Body of pancreas (tissue), 4 donors: ENCODE results near the gene KCNQ5. TPM values are rescaled to one million over a fixed set of nuclear protein-coding genes. Genes with fewer than 3 reads are reported as not detected.

Source experiments
- ATAC-seq: fragments of 150-250 bp; one replicate; pipeline ENCODE4 v1.9.1; 2016
- DNase-seq, 4 donors: peaks; one replicate each; pipeline ENCODE4 v3.0.0-alpha.2; 2019
- H3K27ac ChIP-seq, 4 donors: fragments of 200-600 bp; sonication (generic); 1 replicate in 3 of 4; 2 replicates in 1 of 4; pipeline versions ENCODE4 v1.5.1 to v1.6.1; 2016 to 2019; ENCODE audit warnings: mild to moderate bottlenecking in 1 of 4, mixed read lengths in 1 of 4, moderate library complexity in 1 of 4
- H3K27me3 ChIP-seq, 2 donors: fragments of 200-600 bp; sonication (generic); one replicate each; pipeline ENCODE4 v1.6.0; 2016; ENCODE audit warnings: mild to moderate bottlenecking in 1 of 2
- H3K36me3 ChIP-seq, 2 donors: fragments of 200-600 bp; sonication (generic); replicated peaks in 1 of 2; 2 replicates each; pipeline ENCODE4 v1.5.1; 2016; ENCODE audit warnings: low read depth in 2 of 2; ENCODE audit not compliant: insufficient read depth in 1 of 2
- H3K4me1 ChIP-seq: fragments of 200-600 bp; sonication (generic); one replicate; pipeline ENCODE4 v1.6.0; 2016
- H3K4me3 ChIP-seq, 2 donors: fragments of 200-600 bp; sonication (generic); 1 replicate in 1 of 2; 2 replicates in 1 of 2; pipeline ENCODE4 v1.5.1; 2016 to 2019
- H3K9me3 ChIP-seq, 3 donors: fragments of 200-600 bp; sonication (generic); 1 replicate in 2 of 3; 2 replicates in 1 of 3; pipeline ENCODE4 v1.5.1; 2016
- POLR2A ChIP-seq, 3 donors: fragments of 450-650 bp; IDR thresholded peaks; one replicate each; pipeline ENCODE4 v1.6.1; 2016; ENCODE audit warnings: antibody characterized with exemption in 3 of 3, mild to moderate bottlenecking in 2 of 3
- WGBS, 2 donors: methylation state at CpG; one replicate each; pipeline ENCODE4 v1.1.5; 2017; 5-methylcytosine and 5-hydroxymethylcytosine counted together
- intact Hi-C: fragments of 100-400 bp; cut with DNase I; formaldehyde crosslinking; loops from one replicate; pipeline ENCODE4 v1.15.1; 2023
- total RNA-seq, 2 donors: library from RNA; depleted of rRNA; stranded (reverse); fragments of >200 nt; gene quantifications; one replicate each; pipeline ENCODE4 v1.1.0, GENCODE V29; 2016
- TF ChIP-seq, protein P1 (sequence below), 7 experiments: fragments of 450-650 bp in 4 of 7; fragments of 200-600 bp in 3 of 7; sonication (generic) in 3 of 7; IDR thresholded peaks; one replicate each; pipeline ENCODE4 v1.5.1; 2016 to 2019; ENCODE audit warnings: antibody characterized with exemption in 7 of 7

Gene KCNQ5
- total RNA-seq, 2 donors from 2014 or later, result 1.0 to 1.6 TPM

DNA sequence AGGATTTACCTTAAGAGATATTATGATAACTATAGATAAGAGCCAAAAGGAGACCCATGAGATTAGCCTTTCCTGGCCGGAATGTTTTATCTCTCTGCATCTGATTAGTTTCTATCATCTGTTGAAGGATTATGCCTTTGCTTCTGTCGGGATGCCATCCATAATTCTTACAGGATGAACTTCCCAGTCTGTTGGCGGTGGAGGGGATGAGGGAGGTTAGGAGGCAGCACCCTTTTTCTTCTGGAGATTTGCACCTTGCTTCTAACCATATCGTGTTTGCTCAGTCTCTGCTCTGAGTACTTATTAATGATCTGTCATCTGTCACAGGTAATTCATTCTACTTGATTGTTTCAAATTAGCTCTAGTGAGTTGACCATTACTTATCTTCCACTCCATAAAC is 311.4 kb downstream of the KCNQ5 start:
- 48 to 49% methylated on average over 4 of the region's 4 CpGs for WGBS, 2 donors
- Histone ChIP-seq H3K27ac (no peak overlapping the region), H3K4me3 (no peak overlapping the region), H3K27me3 (no peaks in the 10 kb centered on the region), H3K4me1 (no peaks in the 10 kb centered on the region), H3K36me3 (no peaks in the 10 kb centered on the region), H3K9me3 (no peaks in the 10 kb centered on the region)
- no peak for TF ChIP-seq POLR2A (IDR thresholded peaks at IDR 0.05)
- TF ChIP-seq, protein P1, sequence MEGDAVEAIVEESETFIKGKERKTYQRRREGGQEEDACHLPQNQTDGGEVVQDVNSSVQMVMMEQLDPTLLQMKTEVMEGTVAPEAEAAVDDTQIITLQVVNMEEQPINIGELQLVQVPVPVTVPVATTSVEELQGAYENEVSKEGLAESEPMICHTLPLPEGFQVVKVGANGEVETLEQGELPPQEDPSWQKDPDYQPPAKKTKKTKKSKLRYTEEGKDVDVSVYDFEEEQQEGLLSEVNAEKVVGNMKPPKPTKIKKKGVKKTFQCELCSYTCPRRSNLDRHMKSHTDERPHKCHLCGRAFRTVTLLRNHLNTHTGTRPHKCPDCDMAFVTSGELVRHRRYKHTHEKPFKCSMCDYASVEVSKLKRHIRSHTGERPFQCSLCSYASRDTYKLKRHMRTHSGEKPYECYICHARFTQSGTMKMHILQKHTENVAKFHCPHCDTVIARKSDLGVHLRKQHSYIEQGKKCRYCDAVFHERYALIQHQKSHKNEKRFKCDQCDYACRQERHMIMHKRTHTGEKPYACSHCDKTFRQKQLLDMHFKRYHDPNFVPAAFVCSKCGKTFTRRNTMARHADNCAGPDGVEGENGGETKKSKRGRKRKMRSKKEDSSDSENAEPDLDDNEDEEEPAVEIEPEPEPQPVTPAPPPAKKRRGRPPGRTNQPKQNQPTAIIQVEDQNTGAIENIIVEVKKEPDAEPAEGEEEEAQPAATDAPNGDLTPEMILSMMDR (IDR thresholded peaks at IDR 0.05), result no peak
- DNase-seq (no peak), ATAC-seq (no peak)
- intact Hi-C loops, result no loop called here

DNA sequence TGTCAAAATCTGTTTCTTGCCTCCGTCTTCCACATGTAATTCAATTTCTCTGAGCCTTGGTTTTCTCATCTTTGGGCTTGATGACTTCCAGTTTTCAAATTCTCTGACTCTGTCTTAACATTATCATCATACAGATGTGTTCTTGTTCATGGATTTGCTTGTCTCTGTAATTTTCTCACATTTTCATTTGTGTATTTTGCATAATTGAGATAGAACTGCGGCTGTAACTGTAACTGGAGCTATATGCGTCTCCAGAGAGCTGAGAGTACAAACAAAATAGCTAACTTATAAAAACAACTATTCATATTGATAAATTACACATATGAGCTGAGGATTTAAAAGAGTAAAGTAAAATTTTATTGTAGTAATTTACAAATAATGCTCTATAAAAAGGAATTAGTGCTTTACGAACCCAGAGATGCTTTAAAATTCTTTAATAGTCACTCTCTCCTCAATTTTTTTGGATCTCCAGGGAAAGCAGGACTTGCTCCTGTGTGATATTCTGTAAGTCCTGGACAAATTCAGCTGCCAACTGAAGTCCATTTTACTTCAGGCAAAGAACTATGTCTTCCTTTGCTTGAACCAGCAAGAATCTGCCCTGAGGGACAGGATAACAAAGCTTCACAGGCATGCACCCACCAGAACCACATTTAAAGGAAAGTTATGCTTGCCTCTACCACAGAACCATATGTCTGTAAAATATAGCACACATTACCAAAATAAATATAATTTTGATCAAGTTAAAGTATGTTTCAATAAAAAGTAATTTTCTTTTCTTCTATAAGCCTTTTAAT is 315.1 kb downstream of the KCNQ5 start:
- no peak for ATAC-seq
- H3K9me3 ChIP-seq, result no peaks in the 10 kb centered on the region
- no peak overlapping the region for H3K4me3 ChIP-seq
- TF ChIP-seq, protein P1 (IDR thresholded peaks at IDR 0.05), result no peak
- H3K27me3 ChIP-seq, result no peaks in the 10 kb centered on the region
- WGBS, 2 donors, result 77 to 86% methylated on average over 4 of the region's 4 CpGs
- peaks cover 4% of the 10 kb centered on the region for H3K4me1 ChIP-seq
- no peak for DNase-seq
- H3K36me3 ChIP-seq, result no peaks in the 10 kb centered on the region
- no peak overlapping the region for H3K27ac ChIP-seq
- intact Hi-C loops, result no loop called here

DNA sequence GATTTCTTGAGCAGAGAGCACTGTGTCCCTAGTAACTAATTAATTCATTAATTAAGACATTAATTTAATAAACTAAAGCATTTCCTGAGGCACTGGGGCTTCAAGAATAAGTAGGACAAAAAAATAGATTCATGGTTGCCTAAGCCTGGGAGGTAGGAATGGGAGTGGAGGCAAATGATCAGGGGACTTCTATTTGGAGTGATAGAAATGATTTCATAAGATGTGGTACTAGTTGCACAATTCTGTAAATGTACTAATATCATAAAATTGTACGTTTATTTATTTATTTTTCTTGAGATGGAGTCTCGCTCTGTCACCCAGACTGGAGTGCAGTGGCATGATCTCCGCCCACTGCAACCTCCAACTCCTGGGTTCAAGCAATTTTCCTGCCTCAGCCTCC is 316.2 kb downstream of the KCNQ5 start:
- no peaks in the 10 kb centered on the region for H3K27me3 ChIP-seq
- H3K36me3 ChIP-seq, result no peaks in the 10 kb centered on the region
- DNase-seq, result no peak
- intact Hi-C loops, result no loop called here
- no peak overlapping the region for H3K27ac ChIP-seq
- no peak for ATAC-seq
- TF ChIP-seq POLR2A (IDR thresholded peaks at IDR 0.05), result no peak
- TF ChIP-seq, protein P1 (IDR thresholded peaks at IDR 0.05), result no peak
- 69 to 72% methylated on average over 3 of the region's 3 CpGs for WGBS, 2 donors
- H3K4me1 ChIP-seq, result peaks cover 8% of the 10 kb centered on the region
- no peaks in the 10 kb centered on the region for H3K9me3 ChIP-seq
- H3K4me3 ChIP-seq, result no peak overlapping the region

DNA sequence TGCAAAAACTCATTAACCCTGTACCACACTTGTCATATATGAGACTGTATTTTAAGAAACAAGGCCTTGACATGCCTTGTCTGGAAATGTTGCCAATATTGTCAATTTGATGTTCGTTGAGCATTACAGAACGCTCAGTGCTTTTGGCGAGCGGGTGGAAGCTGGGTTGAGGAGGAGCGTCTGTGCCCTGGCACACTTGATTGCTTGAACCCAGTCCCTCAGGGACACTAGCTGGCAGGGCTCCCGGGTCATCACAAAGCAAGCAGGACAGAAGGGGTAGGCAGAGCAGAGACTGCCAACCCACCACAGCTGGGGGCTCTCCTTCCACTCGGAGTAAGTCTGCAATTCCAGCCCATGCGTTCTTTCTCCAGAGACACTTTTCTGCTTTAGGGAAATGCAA is 317.1 kb downstream of the KCNQ5 start:
- Histone ChIP-seq H3K36me3 (no peaks in the 10 kb centered on the region), H3K4me1 (peaks cover 8% of the 10 kb centered on the region), H3K4me3 (no peak overlapping the region), H3K27me3 (no peaks in the 10 kb centered on the region), H3K9me3 (no peaks in the 10 kb centered on the region), H3K27ac (no peak overlapping the region)
- TF ChIP-seq, protein P1 (IDR thresholded peaks at IDR 0.05), result no peak
- no peak for TF ChIP-seq POLR2A (IDR thresholded peaks at IDR 0.05)
- DNase-seq (no peak), ATAC-seq (no peak)
- intact Hi-C loops, result no loop called here
- 91% methylated on average over 8 of the region's 8 CpGs for WGBS, 2 donors

DNA sequence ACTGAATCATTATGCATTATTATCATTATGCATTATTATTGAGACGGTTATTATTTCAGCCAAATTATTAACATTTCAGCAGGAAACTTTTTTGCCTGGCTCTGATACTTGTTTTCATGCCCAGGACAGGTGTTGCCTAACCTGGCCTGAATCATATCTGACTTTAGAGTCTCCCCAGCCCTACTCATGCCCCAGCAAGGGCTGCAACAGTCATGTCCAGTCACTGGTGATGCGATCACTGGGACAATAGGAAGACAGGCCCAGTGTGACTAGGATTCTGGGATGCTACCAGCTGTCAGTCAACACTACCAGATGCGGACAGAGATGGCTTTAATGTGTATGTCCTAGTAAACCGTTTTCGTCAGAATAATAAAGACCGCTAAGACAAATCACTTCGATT is 318.4 kb downstream of the KCNQ5 start:
- intact Hi-C loops, result no loop called here
- ATAC-seq (no peak), DNase-seq (no peak)
- H3K4me3 ChIP-seq, result no peak overlapping the region
- TF ChIP-seq, protein P1 (IDR thresholded peaks at IDR 0.05), result no peak
- TF ChIP-seq POLR2A (IDR thresholded peaks at IDR 0.05), result no peak
- H3K4me1 ChIP-seq, result peaks cover 8% of the 10 kb centered on the region
- no peak overlapping the region for H3K27ac ChIP-seq
- no peaks in the 10 kb centered on the region for H3K9me3 ChIP-seq
- no peaks in the 10 kb centered on the region for H3K36me3 ChIP-seq
- WGBS, 2 donors, result 92 to 93% methylated on average over 7 of the region's 7 CpGs
- no peaks in the 10 kb centered on the region for H3K27me3 ChIP-seq
